ENCODE measurements around the gene WARS2. TPM values are rescaled to one million over a fixed set of nuclear protein-coding genes. Genes with fewer than 3 reads are reported as not detected.

WARS2 gene
- total RNA-seq, 2 experiments from 2014 or later, result 28.3 to 30.0 TPM

GRCh38 chr1:119102051-119102450 lies 38.4 kb downstream of the WARS2 start:
- intact Hi-C loops (cut with micrococcal nuclease), result no loop called here
- H3K27me3 Mint-ChIP-seq (ENCODE audit: low read depth), result no peaks in the 10 kb centered on the region
- no peaks in the 10 kb centered on the region for H3K4me1 Mint-ChIP-seq (ENCODE audit: low read depth)
- H3K4me3 Mint-ChIP-seq, result no peak overlapping the region
- CTCF ChIA-PET, result no interaction called here
- peaks cover 26% of the 10 kb centered on the region for H3K36me3 Mint-ChIP-seq (ENCODE audit: low read depth)
- peaks cover 13% of the 10 kb centered on the region for H3K9me3 Mint-ChIP-seq
- DNase-seq, result no peak
- no peak overlapping the region for H3K27ac Mint-ChIP-seq

DNA sequence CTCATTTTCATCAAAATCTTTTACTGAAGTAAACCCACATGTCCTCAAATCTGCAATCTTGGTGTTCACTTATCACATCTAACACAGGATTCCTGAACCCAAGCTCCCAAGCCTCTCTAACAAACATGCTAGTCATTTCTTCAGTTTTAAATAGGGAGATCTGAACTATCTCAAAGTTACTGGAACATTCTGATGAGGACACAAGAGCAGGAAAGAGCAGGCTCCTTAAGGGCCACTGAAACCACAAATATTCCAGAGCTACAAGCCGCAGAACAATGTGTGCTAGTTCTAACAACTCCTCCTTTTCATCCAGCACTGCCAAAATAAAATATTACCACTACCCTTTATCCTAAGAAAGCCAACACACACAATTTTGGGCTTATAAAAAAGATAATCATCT lies 38.9 kb downstream of the WARS2 start:
- intact Hi-C loops (cut with micrococcal nuclease), result no loop called here
- H3K36me3 Mint-ChIP-seq (ENCODE audit: low read depth), result peaks cover 23% of the 10 kb centered on the region
- H3K4me3 Mint-ChIP-seq, result no peak overlapping the region
- H3K9me3 Mint-ChIP-seq, result peaks cover 10% of the 10 kb centered on the region
- H3K27ac Mint-ChIP-seq, result no peak overlapping the region
- CTCF ChIA-PET, result no interaction called here
- no peak for DNase-seq
- H3K27me3 Mint-ChIP-seq (ENCODE audit: low read depth), result no peaks in the 10 kb centered on the region
- no peaks in the 10 kb centered on the region for H3K4me1 Mint-ChIP-seq (ENCODE audit: low read depth)

DNA sequence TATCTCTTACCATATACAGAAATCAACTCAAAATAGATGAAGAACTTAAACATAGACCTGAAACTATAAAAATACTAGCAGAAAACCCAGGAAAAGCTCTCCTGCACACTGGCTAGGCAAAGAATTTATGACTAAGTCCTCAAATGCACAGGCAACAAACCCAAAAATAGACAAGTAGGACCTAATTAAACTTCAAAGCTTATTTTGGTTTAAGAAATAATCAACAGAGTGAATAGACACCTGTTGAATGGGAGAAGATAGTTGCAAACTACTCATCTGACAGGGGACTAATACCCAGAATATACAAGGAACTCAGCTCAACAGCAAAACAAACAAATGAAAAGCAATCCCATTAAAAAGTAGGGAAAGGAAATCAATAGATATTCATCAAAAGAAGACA lies 40.7 kb downstream of the WARS2 start:
- CTCF ChIA-PET, result no interaction called here
- Mint-ChIP-seq H3K27ac (no peak overlapping the region), H3K27me3 (ENCODE audit: low read depth) (no peaks in the 10 kb centered on the region), H3K9me3 (peaks cover 10% of the 10 kb centered on the region), H3K4me3 (no peak overlapping the region), H3K36me3 (ENCODE audit: low read depth) (peaks cover 17% of the 10 kb centered on the region), H3K4me1 (ENCODE audit: low read depth) (no peaks in the 10 kb centered on the region)
- intact Hi-C loops (cut with micrococcal nuclease), result no loop called here
- DNase-seq, result no peak

DNA sequence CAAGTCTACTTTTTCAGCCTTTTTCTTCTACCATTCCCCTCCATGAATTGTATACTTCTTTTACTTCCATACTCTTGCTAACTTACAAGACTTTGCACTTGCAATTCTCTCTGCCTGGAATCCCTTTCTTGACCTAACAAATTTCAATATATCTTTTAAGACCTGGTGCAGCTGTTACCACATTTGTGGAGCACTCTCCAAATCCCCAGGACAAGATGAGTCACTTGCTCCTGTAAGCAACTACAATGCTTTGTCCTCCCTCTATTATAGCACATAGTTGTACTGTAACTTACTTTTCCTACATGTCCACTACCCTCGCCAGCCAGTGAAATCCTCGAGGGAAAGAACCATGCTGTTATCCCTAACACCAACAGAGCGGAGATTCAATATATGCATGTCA lies 43.1 kb downstream of the WARS2 start:
- no peak for DNase-seq
- CTCF ChIA-PET, result no interaction called here
- H3K36me3 Mint-ChIP-seq (ENCODE audit: low read depth), result peaks cover 20% of the 10 kb centered on the region
- no peaks in the 10 kb centered on the region for H3K27me3 Mint-ChIP-seq (ENCODE audit: low read depth)
- no peak overlapping the region for H3K4me3 Mint-ChIP-seq
- H3K27ac Mint-ChIP-seq, result no peak overlapping the region
- peaks cover 8% of the 10 kb centered on the region for H3K9me3 Mint-ChIP-seq
- H3K4me1 Mint-ChIP-seq (ENCODE audit: low read depth), result no peaks in the 10 kb centered on the region
- intact Hi-C loops (cut with micrococcal nuclease), result no loop called here

GRCh38 chr1:119093721-119094120 lies 46.7 kb downstream of the WARS2 start:
- Mint-ChIP-seq H3K4me3 (no peak overlapping the region), H3K4me1 (ENCODE audit: low read depth) (no peaks in the 10 kb centered on the region), H3K27me3 (ENCODE audit: low read depth) (no peaks in the 10 kb centered on the region), H3K9me3 (peaks cover 11% of the 10 kb centered on the region), H3K27ac (no peak overlapping the region), H3K36me3 (ENCODE audit: low read depth) (peaks cover 20% of the 10 kb centered on the region)
- CTCF ChIA-PET, result interaction anchor here (0.6 kb wide), 1 partner anchor 181 kb away, joined by 3 read pairs; no protein-coding TSS in a partner anchor
- DNase-seq, result no peak
- intact Hi-C loops (cut with micrococcal nuclease), result no loop called here

DNA sequence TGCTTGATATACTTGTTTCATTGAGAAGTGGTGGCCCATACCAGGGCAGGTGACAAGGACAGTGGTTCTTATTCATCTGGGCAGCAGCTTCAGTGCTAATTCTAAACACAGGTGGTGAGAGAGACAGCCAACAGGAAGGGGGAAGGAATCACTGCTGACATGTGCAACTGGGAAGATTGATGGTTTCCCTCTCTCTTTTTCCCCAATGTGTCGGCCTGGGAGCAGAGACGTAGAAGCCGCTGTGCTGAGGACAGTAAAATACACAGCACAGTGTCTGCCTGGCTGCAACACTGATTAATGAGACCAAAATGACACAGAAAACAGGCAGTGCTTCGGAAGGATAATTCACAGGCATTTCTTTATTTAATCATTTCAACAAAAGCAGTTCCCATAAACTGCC lies 48.8 kb downstream of the WARS2 start:
- H3K27me3 Mint-ChIP-seq (ENCODE audit: low read depth), result no peaks in the 10 kb centered on the region
- H3K27ac Mint-ChIP-seq, result no peak overlapping the region
- peaks cover 20% of the 10 kb centered on the region for H3K36me3 Mint-ChIP-seq (ENCODE audit: low read depth)
- no peaks in the 10 kb centered on the region for H3K4me1 Mint-ChIP-seq (ENCODE audit: low read depth)
- no peak overlapping the region for H3K4me3 Mint-ChIP-seq
- intact Hi-C loops (cut with micrococcal nuclease), result no loop called here
- peaks cover 12% of the 10 kb centered on the region for H3K9me3 Mint-ChIP-seq
- CTCF ChIA-PET, result no interaction called here
- DNase-seq, result no peak

DNA sequence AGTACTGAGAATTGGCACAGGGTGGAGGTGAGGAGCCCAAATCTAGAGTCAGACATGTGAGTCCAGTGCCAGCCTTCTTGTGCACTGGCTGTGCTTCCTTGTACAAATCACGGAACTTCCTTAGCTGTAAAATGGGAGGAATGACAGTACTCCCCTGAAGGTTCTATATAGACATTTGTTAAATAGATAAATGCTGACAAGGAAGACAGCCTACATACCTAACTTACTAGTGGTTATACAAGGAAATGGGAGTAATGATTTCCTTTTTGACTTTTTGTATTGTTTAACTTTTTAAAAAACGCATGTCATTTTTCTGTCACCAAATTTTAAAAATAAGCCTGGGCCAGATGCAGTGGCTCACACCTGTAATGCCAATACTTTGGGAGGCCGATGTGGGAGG lies 50.2 kb downstream of the WARS2 start:
- no peaks in the 10 kb centered on the region for H3K4me1 Mint-ChIP-seq (ENCODE audit: low read depth)
- intact Hi-C loops (cut with micrococcal nuclease), result no loop called here
- peaks cover 17% of the 10 kb centered on the region for H3K9me3 Mint-ChIP-seq
- CTCF ChIA-PET, result no interaction called here
- no peak overlapping the region for H3K4me3 Mint-ChIP-seq
- no peak for DNase-seq
- H3K27me3 Mint-ChIP-seq (ENCODE audit: low read depth), result no peaks in the 10 kb centered on the region
- H3K36me3 Mint-ChIP-seq (ENCODE audit: low read depth), result peaks cover 26% of the 10 kb centered on the region
- H3K27ac Mint-ChIP-seq, result no peak overlapping the region

DNA sequence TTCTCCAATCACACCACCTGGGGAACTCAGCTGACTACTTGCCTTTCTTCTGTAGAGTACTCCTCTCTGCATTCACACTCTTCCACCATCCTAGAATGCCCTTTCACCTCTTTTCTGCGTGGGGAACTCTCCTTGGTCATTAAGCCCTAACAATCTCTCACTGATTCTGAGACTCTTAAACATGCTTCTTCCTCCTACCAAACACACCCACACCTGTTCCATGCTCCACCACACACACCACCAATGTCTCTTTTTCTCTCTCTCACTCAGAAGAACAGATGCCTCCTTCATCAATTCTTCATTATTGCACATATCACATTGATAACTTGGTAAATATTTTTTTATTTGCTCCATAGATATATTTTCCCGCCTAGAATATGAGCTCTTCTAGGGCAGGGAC lies 53.6 kb downstream of the WARS2 start:
- peaks cover 19% of the 10 kb centered on the region for H3K9me3 Mint-ChIP-seq
- intact Hi-C loops (cut with micrococcal nuclease), result no loop called here
- no peaks in the 10 kb centered on the region for H3K4me1 Mint-ChIP-seq (ENCODE audit: low read depth)
- CTCF ChIA-PET, result no interaction called here
- H3K27ac Mint-ChIP-seq, result no peak overlapping the region
- H3K36me3 Mint-ChIP-seq (ENCODE audit: low read depth), result peaks cover 27% of the 10 kb centered on the region
- no peak overlapping the region for H3K4me3 Mint-ChIP-seq
- no peak for DNase-seq
- H3K27me3 Mint-ChIP-seq (ENCODE audit: low read depth), result no peaks in the 10 kb centered on the region

GRCh38 chr1:119084798-119085197 lies 55.7 kb downstream of the WARS2 start:
- H3K27me3 Mint-ChIP-seq (ENCODE audit: low read depth), result no peaks in the 10 kb centered on the region
- H3K4me1 Mint-ChIP-seq (ENCODE audit: low read depth), result no peaks in the 10 kb centered on the region
- intact Hi-C loops (cut with micrococcal nuclease), result no loop called here
- no peak overlapping the region for H3K27ac Mint-ChIP-seq
- no peak overlapping the region for H3K4me3 Mint-ChIP-seq
- CTCF ChIA-PET, result no interaction called here
- H3K36me3 Mint-ChIP-seq (ENCODE audit: low read depth), result peaks cover 29% of the 10 kb centered on the region
- H3K9me3 Mint-ChIP-seq, result peaks cover 18% of the 10 kb centered on the region
- DNase-seq, result no peak

DNA sequence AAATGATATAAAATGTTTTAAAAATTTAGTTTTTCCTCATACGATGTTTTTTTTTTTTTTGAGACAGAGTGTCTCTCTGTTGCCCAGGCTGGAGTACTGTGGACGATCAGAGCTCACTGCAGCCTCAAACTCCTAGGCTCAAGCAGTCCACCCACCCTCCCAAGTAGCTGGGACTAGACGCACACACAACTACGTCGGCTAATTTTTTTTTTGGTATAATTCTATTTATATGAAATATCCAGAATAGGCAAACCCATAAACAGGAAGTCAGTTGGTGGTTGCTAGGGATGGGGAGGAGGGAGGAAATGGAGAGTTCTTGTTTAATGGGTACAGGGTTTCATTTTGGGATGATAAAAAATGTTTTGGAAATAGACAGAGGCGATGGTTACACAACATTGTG lies 56.5 kb downstream of the WARS2 start:
- Mint-ChIP-seq H3K27me3 (ENCODE audit: low read depth) (no peaks in the 10 kb centered on the region), H3K9me3 (peaks cover 15% of the 10 kb centered on the region), H3K36me3 (ENCODE audit: low read depth) (peaks cover 32% of the 10 kb centered on the region), H3K27ac (no peak overlapping the region), H3K4me3 (no peak overlapping the region), H3K4me1 (ENCODE audit: low read depth) (no peaks in the 10 kb centered on the region)
- intact Hi-C loops (cut with micrococcal nuclease), result no loop called here
- DNase-seq, result no peak
- CTCF ChIA-PET, result interaction anchor here (0.6 kb wide), 1 partner anchor 929 kb away, joined by 3 read pairs; no protein-coding TSS in a partner anchor

GRCh38 chr1:119083479-119083878 lies 57.0 kb downstream of the WARS2 start:
- DNase-seq, result no peak
- no peaks in the 10 kb centered on the region for H3K27me3 Mint-ChIP-seq (ENCODE audit: low read depth)
- CTCF ChIA-PET, result interaction anchor here (0.6 kb wide), 1 partner anchor 929 kb away, joined by 3 read pairs; no protein-coding TSS in a partner anchor
- H3K36me3 Mint-ChIP-seq (ENCODE audit: low read depth), result peaks cover 33% of the 10 kb centered on the region
- no peaks in the 10 kb centered on the region for H3K4me1 Mint-ChIP-seq (ENCODE audit: low read depth)
- no peak overlapping the region for H3K27ac Mint-ChIP-seq
- no peak overlapping the region for H3K4me3 Mint-ChIP-seq
- intact Hi-C loops (cut with micrococcal nuclease), result no loop called here
- peaks cover 15% of the 10 kb centered on the region for H3K9me3 Mint-ChIP-seq

DNA sequence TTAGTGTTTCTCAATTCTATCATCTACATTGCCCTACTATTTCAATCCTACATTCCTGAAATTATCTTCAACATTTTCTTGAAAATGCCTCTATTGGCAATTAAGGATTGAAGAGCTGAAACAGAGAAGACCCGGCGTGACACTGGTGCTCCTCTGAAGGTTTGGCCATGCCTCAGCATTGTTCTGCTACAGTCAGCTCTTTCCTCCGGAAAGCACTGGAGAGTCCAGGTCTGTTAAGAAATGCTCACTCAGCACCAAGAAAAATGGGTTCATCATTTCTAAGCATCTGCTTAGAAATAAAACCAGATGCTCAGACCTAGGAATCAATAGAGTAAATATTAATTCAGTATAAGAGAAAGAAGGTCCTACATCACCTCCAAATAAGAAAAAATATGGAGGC lies 58.8 kb downstream of the WARS2 start:
- intact Hi-C loops (cut with micrococcal nuclease), result no loop called here
- no peak overlapping the region for H3K27ac Mint-ChIP-seq
- no peak overlapping the region for H3K4me3 Mint-ChIP-seq
- H3K4me1 Mint-ChIP-seq (ENCODE audit: low read depth), result no peaks in the 10 kb centered on the region
- CTCF ChIA-PET, result interaction anchor here (0.6 kb wide), 1 partner anchor 986 kb away, joined by 3 read pairs; no protein-coding TSS in a partner anchor
- no peaks in the 10 kb centered on the region for H3K27me3 Mint-ChIP-seq (ENCODE audit: low read depth)
- H3K36me3 Mint-ChIP-seq (ENCODE audit: low read depth), result peaks cover 29% of the 10 kb centered on the region
- no peak for DNase-seq
- H3K9me3 Mint-ChIP-seq, result peaks cover 13% of the 10 kb centered on the region

DNA sequence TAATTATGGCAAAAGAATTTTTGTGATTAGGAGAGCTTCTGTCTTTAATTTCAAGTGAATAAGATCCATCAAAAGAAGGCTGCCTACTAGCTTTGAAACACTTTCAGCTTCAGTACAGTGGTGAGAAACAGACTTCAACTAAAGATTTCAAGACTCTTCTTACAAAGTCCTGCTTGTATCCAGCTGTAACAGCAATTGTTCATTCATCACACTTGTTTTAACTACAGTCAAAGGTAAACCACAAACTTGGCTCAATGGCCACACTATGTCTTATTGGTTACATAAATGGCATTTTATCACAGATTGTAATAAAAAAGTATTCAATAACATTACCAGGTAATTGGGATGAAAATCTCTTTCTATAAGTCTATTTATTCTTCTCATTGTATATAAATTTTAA lies 59.2 kb downstream of the WARS2 start:
- CTCF ChIA-PET, result interaction anchor here (0.6 kb wide), 1 partner anchor 986 kb away, joined by 3 read pairs; no protein-coding TSS in a partner anchor
- Mint-ChIP-seq H3K9me3 (peaks cover 12% of the 10 kb centered on the region), H3K4me1 (ENCODE audit: low read depth) (no peaks in the 10 kb centered on the region), H3K27me3 (ENCODE audit: low read depth) (no peaks in the 10 kb centered on the region), H3K36me3 (ENCODE audit: low read depth) (peaks cover 33% of the 10 kb centered on the region), H3K4me3 (no peak overlapping the region), H3K27ac (no peak overlapping the region)
- intact Hi-C loops (cut with micrococcal nuclease), result no loop called here
- DNase-seq, result no peak

- Mint-ChIP-seq H3K4me1 (ENCODE audit: low read depth) (no peaks in the 10 kb centered on the region), H3K27ac (no peak overlapping the region), H3K36me3 (ENCODE audit: low read depth) (peaks cover 37% of the 10 kb centered on the region), H3K4me3 (no peak overlapping the region), H3K27me3 (ENCODE audit: low read depth) (no peaks in the 10 kb centered on the region), H3K9me3 (peaks cover 11% of the 10 kb centered on the region)
- intact Hi-C loops (cut with micrococcal nuclease), result no loop called here
- CTCF ChIA-PET, result no interaction called here
- DNase-seq, result no peak
These were observed 59.9 kb downstream of the WARS2 start for GRCh38 chr1:119080586-119080985.

Measured in activated naive CD4-positive, alpha-beta T cell treated with anti-CD3 and anti-CD28 coated beads for 36 hours (primary cell).